D341Med (cell line): ENCODE measurements around the gene KCTD2.

ENCODE experiments used
- DNase-seq: peaks from one replicate; pipeline ENCODE4 v3.0.0; 2012; ENCODE audit warnings: low spot score

KCTD2 gene

GRCh38 chr17:75077496-75078283 lies 30.7 kb downstream of the KCTD2 start:
- DNase-seq = no peak

- DNase-seq = no peak
Measured at GRCh38 chr17:75078284-75079022, 31.4 kb downstream of the KCTD2 start.

GRCh38 chr17:75079023-75079373 lies 32.0 kb downstream of the KCTD2 start:
- no peak for DNase-seq

GRCh38 chr17:75081611-75082540 lies 34.9 kb downstream of the KCTD2 start:
- DNase-seq = no peak

GRCh38 chr17:75082683-75083082 lies 35.7 kb downstream of the KCTD2 start:
- no peak for DNase-seq

GRCh38 chr17:75084039-75084660 lies 37.1 kb downstream of the KCTD2 start:
- no peak for DNase-seq

GRCh38 chr17:75086496-75087181 lies 39.6 kb downstream of the KCTD2 start:
- DNase-seq = no peak

- no peak for DNase-seq
Measured at GRCh38 chr17:75087182-75087557, 40.1 kb downstream of the KCTD2 start.

GRCh38 chr17:75087558-75088453 lies 40.8 kb downstream of the KCTD2 start, which contains the start of gene SLC16A5:
TSS of gene SLC16A5 (plus strand) at chr17:75087954. CDS start at chr17:75093637, 5,683 bp downstream.
- no peak for DNase-seq

GRCh38 chr17:75088465-75089417 lies 41.7 kb downstream of the KCTD2 start:
- no peak for DNase-seq

- no peak for DNase-seq
Measured at GRCh38 chr17:75090871-75091854, 44.1 kb downstream of the KCTD2 start.

GRCh38 chr17:75091855-75092327 lies 44.9 kb downstream of the KCTD2 start:
- DNase-seq = no peak

- DNase-seq = no peak
Measured at GRCh38 chr17:75093548-75094158, 46.6 kb downstream of the KCTD2 start.

- no peak for DNase-seq
Measured at GRCh38 chr17:75094871-75095399, 47.9 kb downstream of the KCTD2 start.

- DNase-seq = no peak
Measured at GRCh38 chr17:75096082-75096625, 49.1 kb downstream of the KCTD2 start.

GRCh38 chr17:75097865-75098264 lies 50.8 kb downstream of the KCTD2 start:
- DNase-seq = no peak

GRCh38 chr17:75098861-75099260 lies 51.8 kb downstream of the KCTD2 start:
- DNase-seq = no peak
